Esophagus squamous epithelium (tissue), 5 donors: ENCODE data around the gene STK11. TPM values are rescaled to one million over a fixed set of nuclear protein-coding genes. Genes with fewer than 3 reads are reported as not detected.

Experiments used
- DNase-seq: peaks from one replicate; lab custom pipeline; 2025; lab: John Stamatoyannopoulos, UW
- H3K27ac ChIP-seq, 4 donors: fragments of 200-600 bp; sonication (generic); one replicate each; pipeline ENCODE4 v1.5.1; 2016 to 2019; ENCODE audit warnings: mild to moderate bottlenecking in 1 of 4
- H3K27me3 ChIP-seq, 4 donors: fragments of 200-600 bp; sonication (generic); 1 replicate in 3 of 4; 2 replicates in 1 of 4; pipeline versions ENCODE4 v1.5.1 to v1.6.0; 2017 to 2021; ENCODE audit warnings: antibody characterized with exemption in 1 of 4
- H3K36me3 ChIP-seq, 3 donors: fragments of 200-600 bp; sonication (generic); one replicate each; pipeline ENCODE4 v1.5.1; 2016 to 2019
- H3K4me1 ChIP-seq, 3 donors: fragments of 200-600 bp; sonication (generic); one replicate each; pipeline ENCODE4 v1.5.1; 2017 to 2019
- H3K4me3 ChIP-seq, 4 donors: fragments of 200-600 bp; sonication (generic); 1 replicate in 3 of 4; 2 replicates in 1 of 4; pipeline ENCODE4 v1.5.1; 2016 to 2019; ENCODE audit warnings: mild to moderate bottlenecking in 2 of 4, moderate library complexity in 1 of 4
- H3K9me3 ChIP-seq, 3 donors: fragments of 200-600 bp; sonication (generic); one replicate each; pipeline ENCODE4 v1.5.1; 2016 to 2019
- POLR2A ChIP-seq, 4 donors: fragments of 450-650 bp; IDR thresholded peaks; one replicate each; pipeline ENCODE4 v1.6.1; 2017; ENCODE audit warnings: antibody characterized with exemption in 4 of 4, mild to moderate bottlenecking in 4 of 4, moderate library complexity in 3 of 4
- WGBS, 2 donors: methylation state at CpG; one replicate each; pipeline ENCODE4 v1.1.5; 2018; 5-methylcytosine and 5-hydroxymethylcytosine counted together
- intact Hi-C: fragments of 100-400 bp; cut with DNase I; formaldehyde crosslinking; loops from one replicate; pipeline ENCODE4 v1.15.0; 2022
- total RNA-seq, 4 donors: library from RNA; depleted of rRNA; stranded (reverse); fragments of >200 nt; gene quantifications; one replicate each; pipeline ENCODE4 v1.1.0, GENCODE V29; 2016
- TF ChIP-seq, protein P1 (sequence below), 6 experiments: fragments of 450-650 bp in 4 of 6; fragments of 200-600 bp in 2 of 6; sonication (generic) in 2 of 6; IDR thresholded peaks; one replicate each; pipeline ENCODE4 v1.5.1; 2016 to 2019; ENCODE audit warnings: antibody characterized with exemption in 6 of 6, mild to moderate bottlenecking in 4 of 6, moderate library complexity in 4 of 6
- donor health status: DM: yes; HTN: yes; CAD: no.

STK11 gene
- total RNA-seq, 4 donors from 2014 or later: 59.3 to 68.5 (median 61.6) TPM

DNA sequence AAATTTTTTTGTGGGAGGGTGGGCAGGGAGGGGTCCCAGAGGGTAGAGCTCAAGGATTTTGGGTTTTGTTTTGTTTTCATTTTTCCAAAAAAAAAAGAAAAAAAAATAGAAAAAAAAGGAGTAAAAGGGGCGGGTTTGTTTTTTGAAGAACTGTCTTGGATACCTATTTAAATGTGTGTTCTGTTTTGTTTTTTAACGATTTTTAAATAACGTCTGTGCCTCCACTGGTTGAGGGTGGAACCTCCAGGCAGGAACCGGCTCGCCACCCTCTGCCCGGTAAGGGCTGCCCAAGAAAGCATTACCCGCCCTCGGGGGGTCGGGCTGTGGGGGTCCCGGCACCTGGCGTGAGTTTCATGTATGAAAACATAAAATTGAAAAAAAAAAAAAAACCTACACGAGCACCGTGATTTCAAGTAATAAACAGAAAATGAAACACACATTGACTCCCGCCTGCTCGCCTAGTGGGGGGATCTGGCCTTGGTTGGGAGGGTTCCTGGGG lies 53.2 kb downstream of the STK11 start:
- Histone ChIP-seq H3K27ac (peak overlapping the region; percentile 97 to 99 (median 98)), H3K36me3 (peaks cover 29 to 48% (median 33%) of the 10 kb centered on the region in 3 donors), H3K4me3 (peak overlapping the region; percentile 3 to 54 (median 35)), H3K27me3 (no peaks in the 10 kb centered on the region), H3K4me1 (peaks cover 85 to 100% (median 89%) of the 10 kb centered on the region in 3 donors), H3K9me3 (no peaks in the 10 kb centered on the region)
- TF ChIP-seq POLR2A (IDR thresholded peaks at IDR 0.05): no peak
- TF ChIP-seq, protein P1, sequence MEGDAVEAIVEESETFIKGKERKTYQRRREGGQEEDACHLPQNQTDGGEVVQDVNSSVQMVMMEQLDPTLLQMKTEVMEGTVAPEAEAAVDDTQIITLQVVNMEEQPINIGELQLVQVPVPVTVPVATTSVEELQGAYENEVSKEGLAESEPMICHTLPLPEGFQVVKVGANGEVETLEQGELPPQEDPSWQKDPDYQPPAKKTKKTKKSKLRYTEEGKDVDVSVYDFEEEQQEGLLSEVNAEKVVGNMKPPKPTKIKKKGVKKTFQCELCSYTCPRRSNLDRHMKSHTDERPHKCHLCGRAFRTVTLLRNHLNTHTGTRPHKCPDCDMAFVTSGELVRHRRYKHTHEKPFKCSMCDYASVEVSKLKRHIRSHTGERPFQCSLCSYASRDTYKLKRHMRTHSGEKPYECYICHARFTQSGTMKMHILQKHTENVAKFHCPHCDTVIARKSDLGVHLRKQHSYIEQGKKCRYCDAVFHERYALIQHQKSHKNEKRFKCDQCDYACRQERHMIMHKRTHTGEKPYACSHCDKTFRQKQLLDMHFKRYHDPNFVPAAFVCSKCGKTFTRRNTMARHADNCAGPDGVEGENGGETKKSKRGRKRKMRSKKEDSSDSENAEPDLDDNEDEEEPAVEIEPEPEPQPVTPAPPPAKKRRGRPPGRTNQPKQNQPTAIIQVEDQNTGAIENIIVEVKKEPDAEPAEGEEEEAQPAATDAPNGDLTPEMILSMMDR (IDR thresholded peaks at IDR 0.05): peak in 2 of 6 experiments; percentile 8 to 14
- intact Hi-C loops: no loop called here
- no peak for DNase-seq
- WGBS, 2 donors: 7 to 8% methylated on average over 15 of the region's 15 CpGs

DNA sequence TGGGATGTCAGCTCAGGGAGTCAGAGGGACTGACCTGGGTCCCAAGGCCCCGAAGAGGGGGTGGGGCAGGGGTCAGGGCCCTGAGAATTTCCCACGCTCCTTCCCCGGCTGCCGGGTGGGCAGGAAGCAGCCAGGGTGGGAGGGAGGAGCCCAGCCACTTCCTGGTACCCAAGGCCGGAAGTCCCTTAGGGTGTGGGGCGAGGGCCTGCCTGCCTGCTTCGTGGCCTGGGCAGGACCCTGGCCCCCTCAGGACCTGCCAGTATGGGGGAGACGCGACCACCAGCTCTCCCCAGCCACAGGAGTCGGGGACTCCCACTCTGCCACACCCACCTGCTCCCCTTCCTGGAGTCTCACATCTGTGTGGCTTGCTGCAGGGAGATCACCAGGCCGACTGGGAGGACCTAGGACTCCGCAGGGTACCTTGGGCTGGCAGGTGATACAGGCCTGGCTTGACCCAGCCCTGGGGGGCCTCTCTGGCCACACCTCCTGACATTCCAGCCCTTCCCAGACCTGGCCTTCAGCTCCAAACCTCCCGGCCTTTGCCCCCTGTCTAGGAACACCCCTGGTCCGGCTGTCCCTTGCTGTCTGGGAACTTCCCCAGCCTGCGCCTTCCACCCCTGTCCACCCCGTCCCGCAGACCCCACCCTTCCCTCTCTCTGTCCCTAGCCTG lies 53.8 kb downstream of the STK11 start:
- Histone ChIP-seq H3K4me3 (peak overlapping the region; percentile 3 to 54 (median 35)), H3K4me1 (peaks cover 79 to 100% (median 83%) of the 10 kb centered on the region in 3 donors), H3K9me3 (no peaks in the 10 kb centered on the region), H3K36me3 (peaks cover 25 to 43% (median 28%) of the 10 kb centered on the region in 3 donors), H3K27me3 (no peaks in the 10 kb centered on the region), H3K27ac (peak overlapping the region; percentile 97 to 99 (median 98))
- intact Hi-C loops: no loop called here
- peak in 2 of 4 donors; percentile 23 to 75 for TF ChIP-seq POLR2A (IDR thresholded peaks at IDR 0.05)
- TF ChIP-seq, protein P1 (IDR thresholded peaks at IDR 0.05): no peak
- WGBS, 2 donors: 13 to 23% methylated on average over 7 to 10 of the region's 17 CpGs
- no peak for DNase-seq

DNA sequence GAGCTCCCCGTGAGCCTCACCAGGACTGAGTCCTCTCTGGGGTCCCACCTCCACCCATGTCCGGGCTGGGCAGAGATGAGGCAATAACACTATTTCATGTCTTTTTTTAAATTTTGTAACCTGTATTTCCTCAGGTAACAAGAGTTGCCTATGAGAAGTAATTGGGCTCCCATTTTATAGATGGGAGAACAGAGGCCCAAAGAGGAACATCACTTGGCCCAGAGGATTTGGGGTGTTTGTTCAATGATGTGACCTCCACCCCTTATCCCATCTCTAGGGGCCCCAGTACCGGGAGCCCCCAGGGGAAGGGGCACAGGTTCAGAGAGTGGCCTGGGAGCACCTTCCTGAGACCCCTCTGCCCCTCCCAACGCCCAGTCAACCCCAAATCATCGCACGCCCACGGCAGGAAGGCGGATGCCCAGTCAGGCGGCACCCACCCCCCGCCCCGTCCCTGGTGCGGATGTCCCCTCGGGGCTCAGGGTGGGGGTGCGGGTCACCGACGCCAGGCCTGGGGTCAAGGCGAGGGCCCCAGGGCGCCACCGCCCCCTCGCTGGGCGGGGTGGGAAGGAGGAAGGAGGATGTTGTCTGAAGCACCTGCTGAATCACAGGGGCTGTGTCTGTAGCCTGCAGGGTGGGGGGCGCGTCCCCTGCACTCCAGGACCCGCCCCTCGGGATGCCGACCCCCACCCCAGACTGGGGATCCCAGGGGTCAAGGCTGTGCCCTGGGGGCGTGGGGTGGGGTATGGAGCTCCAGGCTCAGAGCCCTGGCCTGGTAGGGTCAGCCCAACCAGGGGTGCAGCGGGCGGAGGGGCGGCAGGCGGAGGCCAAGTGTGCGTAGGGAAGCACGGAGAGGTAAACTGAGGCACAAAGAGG lies 54.5 kb downstream of the STK11 start:
- Histone ChIP-seq H3K9me3 (no peaks in the 10 kb centered on the region), H3K4me1 (peaks cover 73 to 100% (median 81%) of the 10 kb centered on the region in 3 donors), H3K27ac (peak overlapping the region; percentile 97 to 99 (median 98)), H3K4me3 (peak overlapping the region; percentile 61 to 72 (median 70)), H3K36me3 (peaks cover 19 to 35% (median 20%) of the 10 kb centered on the region in 3 donors), H3K27me3 (no peaks in the 10 kb centered on the region)
- DNase-seq: no peak
- intact Hi-C loops: no loop called here
- WGBS, 2 donors: 10 to 18% methylated on average over 1 to 8 of the region's 33 CpGs
- TF ChIP-seq POLR2A (IDR thresholded peaks at IDR 0.05): peak in 1 of 4 donors; percentile 8
- TF ChIP-seq, protein P1 (IDR thresholded peaks at IDR 0.05): no peak

DNA sequence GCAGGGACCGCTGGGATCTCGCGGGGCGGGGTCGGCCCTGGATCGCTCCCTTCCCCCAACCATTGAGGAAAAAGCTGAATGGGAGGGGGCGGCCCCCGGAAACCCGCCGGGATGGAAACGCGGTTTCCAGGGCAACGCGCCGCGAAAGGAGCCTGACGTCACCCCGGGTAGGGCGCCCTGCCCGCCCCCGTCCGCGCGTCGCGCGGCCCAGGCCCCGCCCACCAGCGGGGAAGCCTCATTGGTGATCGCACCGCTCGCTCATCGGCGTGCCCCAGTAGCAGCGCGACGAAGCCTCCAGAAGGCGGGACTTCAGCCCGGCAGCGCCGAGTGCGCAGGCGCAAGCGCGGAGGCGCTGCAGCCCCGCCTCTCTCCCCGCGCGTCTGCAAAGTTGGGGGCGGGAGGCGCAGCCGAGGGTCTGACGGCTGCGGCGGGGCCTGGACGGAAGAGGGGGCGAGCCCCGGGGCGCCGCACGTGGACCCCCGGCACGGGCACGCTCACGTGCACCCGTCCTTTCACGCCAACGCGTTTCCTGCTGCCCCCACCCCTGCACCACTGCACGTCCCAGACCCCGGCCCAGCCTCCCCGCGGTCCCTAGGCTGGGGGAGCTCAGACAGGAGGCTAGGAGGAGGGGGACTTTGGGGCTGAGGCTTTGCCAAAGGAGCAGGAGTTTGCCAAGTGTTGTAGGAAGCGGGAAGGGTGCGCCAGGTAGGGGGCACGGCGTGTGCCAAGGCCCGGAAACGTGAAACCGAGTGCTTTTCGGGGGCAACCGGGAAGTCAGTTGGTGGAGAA lies 55.4 kb downstream of the STK11 start:
- Histone ChIP-seq H3K4me1 (peaks cover 75 to 100% (median 81%) of the 10 kb centered on the region in 3 donors), H3K27ac (peak overlapping the region; percentile 97 to 99 (median 98)), H3K27me3 (no peaks in the 10 kb centered on the region), H3K36me3 (peaks cover 10 to 27% (median 12%) of the 10 kb centered on the region in 3 donors), H3K4me3 (peak overlapping the region; percentile 61 to 72 (median 70)), H3K9me3 (no peaks in the 10 kb centered on the region)
- intact Hi-C loops: no loop called here
- peak; percentile 69 for DNase-seq
- WGBS, 2 donors: 1 to 2% methylated on average over 9 to 25 of the region's 83 CpGs
- TF ChIP-seq, protein P1 (IDR thresholded peaks at IDR 0.05): peak in 2 of 6 experiments; percentile 20
- TF ChIP-seq POLR2A (IDR thresholded peaks at IDR 0.05): peak in 3 of 4 donors; percentile 25 to 95 (median 89)
